Endothelial cell of umbilical vein (primary cell): ENCODE measurements around the gene NAA11. TPM values are rescaled to one million over a fixed set of nuclear protein-coding genes. Genes with fewer than 3 reads are reported as not detected.

ENCODE experiments used
- BruUV-seq: library from RNA; stranded (reverse); fragments of 400-500 nt; replicated peaks from 2 replicates; lab custom pipeline; 2021; lab: Mats Ljungman, UMichigan
- CTCF ChIA-PET: fragments of 300-600, 350-600 bp; sonication (Branson Sonifier 250); formaldehyde crosslinking; loops from one replicate; lab custom pipeline; 2021; ENCODE audit warnings: antibody characterized with exemption, inconsistent platforms; lab: Charles Lee
- POLR2A ChIA-PET: fragments of 300-600, 350-600 bp; sonication (Branson Sonifier 250); formaldehyde crosslinking; loops from one replicate; lab custom pipeline; 2021; ENCODE audit warnings: antibody characterized with exemption, inconsistent platforms; lab: Charles Lee
- DNase-seq: peaks from one replicate; pipeline ENCODE4 v3.0.0-alpha.2; 2011; ENCODE audit warnings: low read depth, low spot score
- FAIRE-seq: peaks from 2 replicates; lab custom pipeline; 2011; peaks lifted over from hg19 to GRCh38; lab: Jason Lieb, UNC
- H2AFZ ChIP-seq: 2 replicates; pipeline ENCODE4 v1.6.0; 2012; ENCODE audit warnings: low read depth, low read length, control low read depth, inconsistent platforms
- H3K27ac ChIP-seq: 2 replicates; pipeline ENCODE4 v1.5.1; 2011; ENCODE audit warnings: low read depth, mild to moderate bottlenecking, control low read depth, low read length, moderate library complexity; ENCODE audit not compliant: insufficient read depth
- H3K27me3 ChIP-seq, 2 experiments: 2 replicates each; pipeline versions ENCODE4 v1.6.0 to v1.6.1; 2011; ENCODE audit warnings: low read length in 2 of 2, mixed read lengths in 1 of 2; ENCODE audit not compliant: control insufficient read depth in 2 of 2, insufficient read depth in 2 of 2
- H3K36me3 ChIP-seq, 2 experiments: 2 replicates in 1 of 2; 3 replicates in 1 of 2; pipeline ENCODE4 v1.5.1; 2011; ENCODE audit warnings: low read length in 2 of 2, mild to moderate bottlenecking in 1 of 2, moderate library complexity in 1 of 2; ENCODE audit not compliant: control insufficient read depth in 2 of 2, insufficient read depth in 2 of 2; ENCODE audit errors: extremely low read depth in 1 of 2
- H3K4me1 ChIP-seq: 3 replicates; pipeline ENCODE4 v1.5.1; 2011; ENCODE audit warnings: mild to moderate bottlenecking, low read length; ENCODE audit not compliant: control insufficient read depth, insufficient read depth; ENCODE audit errors: extremely low read depth
- H3K4me2 ChIP-seq: 2 replicates; pipeline ENCODE4 v1.6.1; 2011; ENCODE audit warnings: low read length, control low read depth, mixed read lengths; ENCODE audit not compliant: insufficient read depth
- H3K4me3 ChIP-seq, 3 experiments: fragments of 200-600 bp in 1 of 3; sonication (generic), shearing (Covaris generic) in 1 of 3; replicated peaks in 1 of 3; 2 replicates each; pipeline ENCODE4 v1.5.1; 2011 to 2016; ENCODE audit warnings: control low read depth in 3 of 3, low read length in 3 of 3, mild to moderate bottlenecking in 2 of 3, inconsistent platforms in 1 of 3, low read depth in 1 of 3, moderate library complexity in 1 of 3; ENCODE audit not compliant: insufficient read depth in 1 of 3
- H3K79me2 ChIP-seq: 2 replicates; pipeline ENCODE4 v1.6.0; 2012; ENCODE audit warnings: low read length, inconsistent platforms; ENCODE audit not compliant: control insufficient read depth, insufficient read depth
- H3K9ac ChIP-seq: replicated peaks from 2 replicates; pipeline ENCODE3; 2011; ENCODE audit warnings: low read length, control low read depth; ENCODE audit not compliant: insufficient read depth; ENCODE audit errors: extremely low read depth
- H3K9me1 ChIP-seq: replicated peaks from 3 replicates; pipeline ENCODE4 v1.6.0; 2011; ENCODE audit warnings: mild to moderate bottlenecking, low read length; ENCODE audit not compliant: control insufficient read depth, insufficient read depth; ENCODE audit errors: extremely low read depth
- H3K9me3 ChIP-seq: replicated peaks from 2 replicates; pipeline ENCODE4 v1.5.1; 2012; ENCODE audit warnings: low read length, inconsistent platforms; ENCODE audit not compliant: control insufficient read depth, insufficient read depth
- H4K20me1 ChIP-seq: replicated peaks from 2 replicates; pipeline ENCODE3; 2011; ENCODE audit warnings: mild to moderate bottlenecking, low read length; ENCODE audit not compliant: control insufficient read depth, insufficient read depth; ENCODE audit errors: extremely low read depth
- EZH2 ChIP-seq: IDR thresholded peaks from 2 replicates; pipeline ENCODE4 v1.6.1; 2012; ENCODE audit warnings: borderline replicate concordance, low read depth, mild to moderate bottlenecking, moderate library complexity, low read length, inconsistent platforms; ENCODE audit not compliant: severe bottlenecking
- FOS ChIP-seq: IDR thresholded peaks from 2 replicates; pipeline ENCODE4 v1.6.1; 2011; ENCODE audit warnings: mild to moderate bottlenecking, low read length, moderate library complexity, borderline replicate concordance; ENCODE audit not compliant: insufficient read depth
- GATA2 ChIP-seq: IDR thresholded peaks from 2 replicates; pipeline ENCODE4 v1.7.0; 2011; ENCODE audit warnings: low read depth, mild to moderate bottlenecking, moderate library complexity, mixed read lengths, low read length; ENCODE audit not compliant: insufficient read length, insufficient read depth
- JUN ChIP-seq: IDR thresholded peaks from 2 replicates; pipeline ENCODE4 v1.6.1; 2011; ENCODE audit warnings: borderline replicate concordance, low read depth; ENCODE audit not compliant: insufficient read length, insufficient read depth
- MYC ChIP-seq: IDR thresholded peaks from one replicate; pipeline ENCODE4 v1.6.1; 2011; ENCODE audit warnings: mild to moderate bottlenecking, low read depth, low read length
- POLR2A ChIP-seq: IDR thresholded peaks from 2 replicates; pipeline ENCODE4 v1.6.1; 2012; ENCODE audit warnings: low read depth, mild to moderate bottlenecking, control low read depth, low read length
- POLR2AphosphoS5 ChIP-seq: IDR thresholded peaks from 2 replicates; pipeline ENCODE4 v1.6.1; 2012; ENCODE audit warnings: low read depth, mild to moderate bottlenecking, control low read depth, low read length, moderate library complexity; ENCODE audit not compliant: insufficient read depth
- dilution Hi-C: fragments of 300-500 bp; cut with MboI; formaldehyde crosslinking; loops from one replicate; pipeline ENCODE4 v1.15.0; 2019; ENCODE audit warnings: low sequenced_read_pairs; ENCODE audit not compliant: extremely low pct_ligation_motif_present
- intact Hi-C: fragments of 100-400 bp; cut with micrococcal nuclease; formaldehyde crosslinking; loops from one replicate; pipeline ENCODE4 v1.10.0; 2022
- polyA plus RNA-seq, 4 experiments: library from polyadenylated mRNA; depleted of rRNA in 3 of 4; stranded (reverse) in 3 of 4; unstranded in 1 of 4; fragments of >200 nt; gene quantifications; 2 replicates each; pipeline versions ENCODE4 v1.2.1 to v1.2.3, GENCODE V29; 2011 to 2012; ENCODE audit warnings: missing spikeins in 1 of 4
- total RNA-seq: library from RNA; stranded (reverse); gene quantifications from 2 replicates; pipeline ENCODE4 v1.2.3, GENCODE V29; 2021
- TF ChIP-seq, protein P1 (sequence below), 2 donors: IDR thresholded peaks; 1 replicate in 1 of 2; 2 replicates in 1 of 2; pipeline ENCODE4 v1.5.1; 2011; ENCODE audit warnings: low read length in 2 of 2, mild to moderate bottlenecking in 2 of 2, moderate library complexity in 2 of 2, control low read depth in 1 of 2, inconsistent platforms in 1 of 2, low read depth in 1 of 2; ENCODE audit not compliant: insufficient read depth in 1 of 2; ENCODE audit errors: extremely low read depth in 1 of 2
- TF ChIP-seq, protein P2 (sequence below): IDR thresholded peaks from 2 replicates; pipeline ENCODE4 v1.6.1; 2011; ENCODE audit not compliant: insufficient read depth, insufficient read length

Gene NAA11
- total and polyA plus RNA-seq, 2 donors (not counting 3 experiments of a cell fraction or from before 2014, with no cell fraction given): not detected

DNA sequence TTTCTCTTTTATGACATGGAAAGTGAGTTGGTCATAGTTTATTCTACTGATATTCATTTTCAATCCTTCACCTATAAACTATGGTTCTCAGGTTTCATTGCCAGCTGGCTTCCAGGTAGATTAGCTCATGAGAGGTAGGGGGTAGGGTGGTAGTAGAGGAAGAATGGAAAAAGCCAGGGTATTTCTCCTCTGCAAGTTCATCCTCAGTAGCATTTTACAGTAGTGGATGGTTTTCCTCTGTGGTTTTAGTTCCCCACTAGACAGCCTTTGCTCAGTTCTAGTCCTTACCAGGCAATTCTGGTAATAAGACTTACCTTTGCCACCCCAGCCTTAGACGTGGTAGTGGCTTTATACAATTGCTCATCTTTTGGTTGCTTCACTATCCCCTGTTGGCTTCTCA lies 8.9 kb upstream of the NAA11 start:
- Histone ChIP-seq H3K27me3 (no peaks in the 10 kb centered on the region), H3K4me2 (no peak overlapping the region), H3K9ac (no peak overlapping the region), H3K4me1 (no peaks in the 10 kb centered on the region), H3K9me3 (no peaks in the 10 kb centered on the region), H2AFZ (no peak overlapping the region), H4K20me1 (no peaks in the 10 kb centered on the region), H3K4me3 (no peak overlapping the region), H3K9me1 (no peaks in the 10 kb centered on the region), H3K36me3 (no peaks in the 10 kb centered on the region), H3K27ac (no peak overlapping the region), H3K79me2 (no peaks in the 10 kb centered on the region)
- no TSS peak for BruUV-seq
- FAIRE-seq (no peak), DNase-seq (no peak)
- dilution Hi-C loops (no loop called here), intact Hi-C loops (no loop called here)
- TF ChIP-seq MYC (no peak), FOS (no peak), POLR2AphosphoS5 (no peak), EZH2 (no peak), JUN (no peak), GATA2 (no peak), POLR2A (no peak)
- TF ChIP-seq, protein P1, sequence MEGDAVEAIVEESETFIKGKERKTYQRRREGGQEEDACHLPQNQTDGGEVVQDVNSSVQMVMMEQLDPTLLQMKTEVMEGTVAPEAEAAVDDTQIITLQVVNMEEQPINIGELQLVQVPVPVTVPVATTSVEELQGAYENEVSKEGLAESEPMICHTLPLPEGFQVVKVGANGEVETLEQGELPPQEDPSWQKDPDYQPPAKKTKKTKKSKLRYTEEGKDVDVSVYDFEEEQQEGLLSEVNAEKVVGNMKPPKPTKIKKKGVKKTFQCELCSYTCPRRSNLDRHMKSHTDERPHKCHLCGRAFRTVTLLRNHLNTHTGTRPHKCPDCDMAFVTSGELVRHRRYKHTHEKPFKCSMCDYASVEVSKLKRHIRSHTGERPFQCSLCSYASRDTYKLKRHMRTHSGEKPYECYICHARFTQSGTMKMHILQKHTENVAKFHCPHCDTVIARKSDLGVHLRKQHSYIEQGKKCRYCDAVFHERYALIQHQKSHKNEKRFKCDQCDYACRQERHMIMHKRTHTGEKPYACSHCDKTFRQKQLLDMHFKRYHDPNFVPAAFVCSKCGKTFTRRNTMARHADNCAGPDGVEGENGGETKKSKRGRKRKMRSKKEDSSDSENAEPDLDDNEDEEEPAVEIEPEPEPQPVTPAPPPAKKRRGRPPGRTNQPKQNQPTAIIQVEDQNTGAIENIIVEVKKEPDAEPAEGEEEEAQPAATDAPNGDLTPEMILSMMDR (IDR thresholded peaks at IDR 0.05; ENCODE audit: extremely low read depth in 1 of 2, insufficient read depth in 1 of 2, low read depth in 1 of 2, low read length in 2 of 2): no peak
- TF ChIP-seq, protein P2, sequence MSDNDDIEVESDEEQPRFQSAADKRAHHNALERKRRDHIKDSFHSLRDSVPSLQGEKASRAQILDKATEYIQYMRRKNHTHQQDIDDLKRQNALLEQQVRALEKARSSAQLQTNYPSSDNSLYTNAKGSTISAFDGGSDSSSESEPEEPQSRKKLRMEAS: no peak
- ChIA-PET POLR2A (no interaction called here), CTCF (no interaction called here)
